Left colon (tissue), 2 donors: ENCODE data around the gene CLDN15. TPM values are rescaled to one million over a fixed set of nuclear protein-coding genes. Genes with fewer than 3 reads are reported as not detected.

Experiments used
- ATAC-seq: fragments of 200-7000 bp; cut with Tn5 transposase; one replicate; pipeline ENCODE4 v1.9.1; 2020; ENCODE audit warnings: mild to moderate bottlenecking, moderate library complexity
- DNase-seq, 2 donors: peaks; one replicate each; pipeline ENCODE4 v3.0.0-alpha.2; 2020
- intact Hi-C, 2 donors: fragments of 100-400 bp; cut with DNase I in 1 of 2; cut with micrococcal nuclease in 1 of 2; formaldehyde crosslinking; loops; one replicate each; pipeline versions ENCODE4 v1.11.2 to v1.14.0; 2022; cut with DNase I, micrococcal nuclease
- total RNA-seq, 2 donors: library from RNA; stranded (reverse); fragmentation: NEBNext Ultra II Directional; extraction: Animal tissue kit (Norgen Biotek cat#: 25700); gene quantifications; one replicate each; pipeline ENCODE4 v1.2.1, GENCODE V29; 2021
- donor health status: DM: no; HTN: no; CAD: no.
- donor health status: DM: yes; HTN: yes; CAD: no.

CLDN15 gene
- total RNA-seq, 2 donors from 2014 or later, result 22.1 to 30.8 TPM

DNA sequence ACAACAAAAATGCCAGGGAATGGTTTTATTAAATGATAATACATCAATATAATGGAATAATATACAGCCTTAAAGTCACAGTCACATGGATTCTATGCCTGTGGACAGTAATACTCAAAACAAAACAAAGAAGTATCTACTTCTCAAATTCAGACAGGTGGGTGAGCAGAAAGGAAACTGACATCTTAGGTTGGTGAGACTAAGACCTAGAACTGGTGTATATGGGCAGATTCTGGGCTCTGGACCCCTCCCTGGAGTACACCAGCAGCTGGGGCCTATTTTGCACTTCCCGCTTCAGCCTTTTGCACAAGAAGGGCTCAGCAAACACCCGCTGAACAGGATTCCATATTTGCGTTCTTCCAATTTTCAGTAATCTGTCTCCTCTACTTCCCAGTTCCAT lies 12.7 kb upstream of the CLDN15 start:
- DNase-seq (no peak), ATAC-seq (no peak)
- intact Hi-C loops, result no loop called here

GRCh38 chr7:101248276-101248675 lies 10.7 kb upstream of the CLDN15 start:
- intact Hi-C loops, result no loop called here
- no peak for ATAC-seq

GRCh38 chr7:101245147-101245668 lies 7.6 kb upstream of the CLDN15 start:
- ATAC-seq, result no peak
- peak in 1 of 2 donors; percentile 42 for DNase-seq
- intact Hi-C loops, result no loop called here

More at GRCh38 chr7:101248276-101248675, 10.7 kb upstream of the CLDN15 start:
- no peak for DNase-seq

- intact Hi-C loops, result no loop called here
- peak; percentile 93 to 97 for DNase-seq
- ATAC-seq, result peak; percentile 93
These were observed 7.0 kb upstream of the CLDN15 start, which contains the start of gene FIS1 for GRCh38 chr7:101244375-101245146. FIS1 (minus strand) TSS chr7:101245081; CDS start chr7:101245004, 77 bp downstream.

DNA sequence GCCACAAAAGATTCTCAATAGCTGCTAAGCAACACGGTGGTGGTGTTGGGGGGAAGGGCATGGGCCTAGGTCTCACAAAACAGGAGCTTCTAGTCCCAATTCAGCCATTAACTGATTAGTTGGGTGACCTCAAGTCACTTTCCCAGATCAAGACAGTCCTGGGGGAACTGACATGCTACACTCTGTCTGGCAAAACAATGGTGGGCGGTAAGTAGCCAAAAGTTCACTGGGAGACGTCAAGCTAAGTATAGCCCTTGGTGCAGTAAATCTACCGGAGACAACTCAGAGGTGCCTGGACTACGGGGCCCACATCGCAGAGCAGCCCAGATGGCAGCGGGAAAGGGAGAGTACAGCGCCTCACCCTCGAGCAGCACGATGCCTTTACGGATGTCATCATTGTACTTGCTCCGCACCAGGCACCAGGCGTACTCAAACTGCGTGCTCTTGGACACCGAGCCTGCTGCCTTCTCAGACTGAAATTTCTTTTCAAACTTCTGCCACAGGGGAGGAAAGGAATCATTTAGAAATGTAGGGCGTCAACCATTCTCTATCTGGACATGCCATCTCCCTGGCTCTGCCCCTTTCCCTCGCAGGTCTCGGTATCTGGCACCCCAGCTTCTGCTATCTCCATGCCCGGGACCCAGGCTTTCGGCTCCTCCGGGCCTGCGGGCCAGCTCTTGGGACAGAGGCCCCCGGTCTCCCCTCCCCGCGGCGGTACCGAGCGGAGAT lies 6.2 kb upstream of the CLDN15 start:
- intact Hi-C loops, result no loop called here
- DNase-seq (peak in 1 of 2 donors; percentile 44), ATAC-seq (peak; percentile 10)

DNA sequence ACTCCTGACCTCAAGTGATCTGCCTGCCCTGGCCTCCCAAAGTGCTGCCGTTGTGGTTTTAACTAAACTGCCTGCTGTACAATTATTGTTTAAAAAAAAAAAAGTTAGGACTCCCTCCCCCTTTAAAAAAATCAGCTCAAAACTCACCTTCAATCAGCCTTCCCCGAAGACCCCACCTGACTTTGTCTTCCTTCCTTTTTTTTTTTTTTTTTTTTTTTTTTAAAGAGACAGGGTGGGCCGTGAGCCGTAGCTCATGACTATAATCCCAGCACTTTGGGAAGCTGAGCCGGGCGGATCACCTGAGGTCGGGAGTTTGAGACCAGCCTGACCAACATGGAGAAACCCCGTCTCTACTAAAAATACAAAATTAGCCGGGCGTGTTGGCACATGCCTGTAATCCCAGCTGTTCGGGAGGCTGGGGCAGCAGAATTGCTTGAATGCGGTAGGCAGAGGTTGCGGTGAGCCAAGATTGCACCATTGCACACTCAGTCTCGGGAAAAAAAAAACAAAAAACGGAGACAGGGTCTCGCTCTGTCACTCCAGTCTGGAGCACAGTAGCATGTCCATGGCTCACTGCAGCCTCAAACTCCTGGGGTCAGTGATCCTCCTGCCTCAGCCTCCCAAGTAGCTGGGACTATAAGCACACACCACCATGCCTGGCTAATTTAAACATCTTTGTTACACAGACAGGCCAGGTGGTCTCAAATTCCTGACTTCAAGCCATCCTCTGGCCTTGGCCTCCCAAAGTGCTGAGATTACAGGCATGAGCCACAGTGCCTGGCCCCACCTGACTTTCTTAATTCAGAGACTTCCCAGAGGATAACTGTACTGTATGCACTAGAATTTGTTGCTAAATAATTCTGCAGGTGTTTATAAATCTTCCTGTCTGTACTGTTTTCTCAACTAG lies 4.1 kb upstream of the CLDN15 start:
- DNase-seq, result no peak
- intact Hi-C loops, result no loop called here
- ATAC-seq, result no peak

- no peak for ATAC-seq
- intact Hi-C loops, result no loop called here
These were observed 3.4 kb upstream of the CLDN15 start for GRCh38 chr7:101241015-101241363.

DNA sequence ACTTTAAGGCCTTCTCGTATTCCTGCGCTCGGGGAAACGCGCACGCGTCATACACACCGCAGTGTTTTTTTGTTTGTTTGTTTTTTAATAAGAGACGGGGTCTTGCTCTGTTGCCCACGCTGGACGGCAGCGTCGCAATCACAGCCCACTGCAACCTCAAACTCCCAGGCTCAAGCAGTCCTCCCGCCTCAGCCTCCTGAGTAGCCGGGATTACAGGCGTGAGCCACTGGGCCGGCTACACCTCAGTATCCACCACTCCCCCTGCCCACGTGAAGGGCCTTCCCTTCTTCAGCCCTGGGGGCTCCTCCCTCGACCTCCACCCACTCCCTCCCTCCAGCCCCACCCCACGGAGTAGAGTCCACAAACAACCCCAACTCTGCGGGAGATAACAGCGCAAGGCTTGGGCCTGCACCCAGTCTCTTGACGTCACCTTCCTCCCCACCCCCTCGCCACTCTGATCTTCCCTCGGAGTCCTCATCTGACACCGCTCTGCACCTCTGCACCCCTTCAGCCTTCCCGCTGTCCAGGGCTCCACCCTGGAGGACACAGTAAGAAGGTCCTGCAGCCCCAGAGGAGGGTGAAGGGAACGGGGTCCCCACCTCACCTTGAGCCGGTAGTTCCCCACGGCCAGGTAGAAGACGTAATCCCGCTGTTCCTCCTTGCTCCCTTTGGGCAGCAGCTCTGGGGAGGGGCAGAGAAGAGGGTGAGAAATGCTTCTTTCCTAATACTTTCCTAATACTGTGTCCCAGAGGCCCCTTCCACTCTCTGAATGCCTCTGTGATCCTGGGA lies 2.8 kb upstream of the CLDN15 start:
- DNase-seq, result no peak
- ATAC-seq, result no peak
- intact Hi-C loops, result no loop called here

More at GRCh38 chr7:101241015-101241363, 3.4 kb upstream of the CLDN15 start:
- no peak for DNase-seq

DNA sequence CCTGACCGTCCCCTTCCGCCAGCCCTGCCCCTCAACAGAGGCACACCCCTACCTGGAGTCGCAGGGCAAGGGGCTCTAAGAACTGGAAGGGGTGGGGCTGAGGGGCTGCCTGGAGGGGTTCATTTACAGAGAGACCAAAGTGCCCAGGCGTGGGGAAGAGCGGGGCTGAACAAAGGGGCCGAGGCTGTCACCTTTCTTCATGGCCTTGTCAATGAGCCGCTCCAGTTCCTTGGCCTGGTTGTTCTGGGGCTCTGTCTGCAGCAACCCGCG lies 2.3 kb upstream of the CLDN15 start:
- ATAC-seq (no peak), DNase-seq (no peak)
- intact Hi-C loops, result no loop called here

- no peak for DNase-seq
- intact Hi-C loops, result no loop called here
- no peak for ATAC-seq
These were observed 1.8 kb upstream of the CLDN15 start for GRCh38 chr7:101239191-101239950.

DNA sequence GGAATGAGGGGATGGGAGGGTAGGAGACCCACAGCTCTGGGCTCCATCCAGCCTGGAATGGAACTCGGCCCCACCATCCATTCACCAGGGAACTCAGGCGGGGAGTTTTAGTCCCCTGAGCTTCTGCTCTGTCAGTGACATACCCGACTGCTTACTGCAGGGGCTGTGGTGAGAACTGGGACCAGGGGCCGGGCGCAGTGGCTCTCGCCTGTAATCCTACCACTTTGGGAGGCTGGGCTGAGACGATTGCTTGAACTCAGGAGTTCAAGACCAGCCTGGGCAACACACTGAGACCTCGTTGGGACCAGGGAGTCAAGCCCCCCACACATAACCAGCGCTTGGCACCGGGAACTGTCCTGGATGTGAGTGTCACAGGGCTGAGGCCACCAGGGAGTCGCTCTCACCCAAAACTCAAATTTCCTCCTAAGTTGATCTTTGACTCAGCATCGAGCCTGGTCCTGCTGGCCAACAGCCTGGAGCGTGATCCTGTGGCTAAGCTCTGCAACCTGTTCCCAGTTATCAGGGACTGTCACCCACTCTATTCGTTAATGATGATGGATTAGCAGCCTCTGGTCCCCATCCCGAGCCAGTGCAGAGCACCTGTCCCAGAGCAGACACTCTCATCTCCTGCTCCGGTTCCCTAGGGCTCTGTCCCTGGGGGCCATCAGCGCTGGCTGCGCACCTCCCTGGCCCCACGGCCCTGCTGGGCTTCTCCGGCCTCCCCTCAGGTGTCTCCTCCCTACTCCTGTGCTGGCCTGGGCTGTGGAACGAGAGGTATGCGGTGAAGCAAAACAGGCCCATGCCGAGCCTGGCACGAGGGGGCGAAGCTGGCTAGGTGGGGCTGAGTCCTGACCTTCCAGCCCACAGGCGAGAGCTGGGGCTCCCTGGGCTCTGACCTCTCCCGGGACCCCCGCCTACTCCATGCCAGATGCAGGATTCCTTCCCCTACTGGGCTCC lies 902 bp upstream of the CLDN15 start:
- intact Hi-C loops, result no loop called here
- DNase-seq, result no peak
- ATAC-seq, result no peak

- intact Hi-C loops, result no loop called here
- DNase-seq (no peak), ATAC-seq (peak; percentile 14)
These were observed 1.2 kb downstream of the CLDN15 start for GRCh38 chr7:101236292-101236835.

DNA sequence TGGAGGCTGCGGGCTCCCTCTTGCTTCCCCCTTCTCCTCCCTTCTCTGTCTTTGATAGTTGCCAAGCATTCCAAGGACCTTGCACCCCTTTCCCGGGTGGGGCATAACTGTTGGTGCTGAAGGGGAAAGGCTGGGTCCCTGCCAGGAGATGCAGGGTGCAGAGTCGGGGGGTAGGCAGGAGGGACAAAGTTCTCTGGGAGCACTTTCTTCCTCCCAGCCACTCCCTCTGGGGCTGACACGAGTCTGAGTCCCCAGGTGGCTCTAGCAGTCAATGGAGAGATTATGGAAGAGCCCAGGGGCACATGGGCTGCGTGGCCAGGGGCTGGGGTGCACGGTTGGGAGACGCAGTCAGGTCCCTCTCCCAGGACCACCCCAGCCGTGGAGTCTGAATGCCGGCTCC lies 2.1 kb downstream of the CLDN15 start:
- intact Hi-C loops, result no loop called here
- DNase-seq, result peak; percentile 78 to 87
- ATAC-seq, result peak; percentile 48

DNA sequence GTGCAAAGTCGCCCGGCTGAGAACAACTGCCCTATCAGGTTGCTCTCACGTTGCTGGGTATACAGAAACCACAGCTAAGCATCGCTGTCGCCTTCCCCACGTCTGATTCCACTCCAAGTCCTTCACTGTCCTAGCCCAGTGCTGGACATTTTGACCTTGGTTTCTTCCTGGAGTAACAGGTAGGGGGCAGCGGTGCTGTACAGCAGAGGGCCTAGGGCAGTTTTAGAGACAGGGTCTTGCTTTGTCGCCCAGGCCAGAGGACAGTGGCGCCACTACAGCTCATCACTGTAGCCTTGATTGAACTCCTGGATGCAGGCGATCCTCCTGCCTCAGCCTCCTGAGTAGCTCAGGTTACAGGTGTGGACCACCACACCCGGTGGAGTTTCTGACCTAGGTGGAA lies 2.6 kb downstream of the CLDN15 start:
- peak; percentile 1 for ATAC-seq
- no peak for DNase-seq
- intact Hi-C loops, result no loop called here

- peak; percentile 5 for ATAC-seq
- DNase-seq, result peak in 1 of 2 donors; percentile 70
- intact Hi-C loops, result no loop called here
These were observed 3.0 kb downstream of the CLDN15 start for GRCh38 chr7:101234636-101235035.

- intact Hi-C loops, result no loop called here
- ATAC-seq (no peak), DNase-seq (no peak)
These were observed 3.6 kb downstream of the CLDN15 start for GRCh38 chr7:101233907-101234547.
